Heart right ventricle (tissue), 16 donors: ENCODE data around the gene SOX8. TPM values are rescaled to one million over a fixed set of nuclear protein-coding genes. Genes with fewer than 3 reads are reported as not detected.
"Not testable (repeated sequence)": the region's sequence is repeated elsewhere in the genome, so short reads cannot be mapped to it uniquely, and the experiment has no call there.

Experiments
- ATAC-seq, 8 donors: fragments of 200-7000 bp; cut with Tn5 transposase; one replicate each; pipeline ENCODE4 v1.9.1; 2020; ENCODE audit warnings: mild to moderate bottlenecking in 8 of 8, moderate library complexity in 8 of 8, moderate number of reproducible peaks in 1 of 8
- DNase-seq, 2 donors: peaks; one replicate each; pipeline ENCODE4 v3.0.0-alpha.2; 2020
- H3K27ac ChIP-seq, 10 donors: fragments of 200-600 bp; sonication (generic) in 2 of 10; one replicate each; pipeline versions ENCODE4 v1.5.0 to v1.8.0; 2020 to 2022; ENCODE audit warnings: mild to moderate bottlenecking in 3 of 10
- H3K27me3 ChIP-seq, 7 donors: fragments of 200-600 bp; one replicate each; pipeline ENCODE4 v1.8.0; 2021 to 2022; ENCODE audit warnings: mild to moderate bottlenecking in 2 of 7
- H3K36me3 ChIP-seq, 9 donors: fragments of 200-600 bp; sonication (generic) in 1 of 9; one replicate each; pipeline versions ENCODE4 v1.5.0 to v1.8.0; 2020 to 2022; ENCODE audit warnings: mild to moderate bottlenecking in 2 of 9
- H3K4me1 ChIP-seq, 9 donors: fragments of 200-600 bp; sonication (generic) in 1 of 9; one replicate each; pipeline versions ENCODE4 v1.5.0 to v1.8.0; 2020 to 2022; ENCODE audit warnings: mild to moderate bottlenecking in 4 of 9
- H3K4me3 ChIP-seq, 10 donors: fragments of 200-600 bp; sonication (generic) in 2 of 10; one replicate each; pipeline versions ENCODE4 v1.5.0 to v1.8.0; 2020 to 2022; ENCODE audit warnings: mild to moderate bottlenecking in 7 of 10, moderate library complexity in 2 of 10
- H3K9me3 ChIP-seq, 11 donors: fragments of 200-600 bp in 10 of 11; sonication (generic) in 2 of 11; one replicate each; pipeline versions ENCODE4 v1.5.0 to v1.8.0; 2013 to 2022; ENCODE audit warnings: mild to moderate bottlenecking in 2 of 11, control low read depth in 1 of 11, moderate library complexity in 1 of 11
- WGBS, 2 donors: extraction: QIAGEN DNeasy Blood & Tissue Kit; methylation state at CpG; one replicate each; pipeline ENCODE4 v1.1.7; 2013; ENCODE audit warnings: inconsistent platforms in 1 of 2; 5-methylcytosine and 5-hydroxymethylcytosine counted together
- intact Hi-C, 10 donors: fragments of 100-400 bp; cut with DNase I; formaldehyde crosslinking; loops; one replicate each; pipeline versions ENCODE4 v1.11.1 to v1.14.2; 2022
- polyA plus RNA-seq, 2 donors: library from polyadenylated mRNA; stranded (reverse); fragments of 200-250 nt; gene quantifications; one replicate each; pipeline ENCODE4 v1.2.3, GENCODE V29; 2013
- total RNA-seq, 10 donors: library from RNA; stranded (reverse); fragmentation: NEBNext Ultra II Directional in 3 of 10; extraction: Animal tissue kit (Norgen Biotek cat#: 25700) in 3 of 10; gene quantifications; one replicate each; pipeline versions ENCODE4 v1.2.1 to v1.2.4, GENCODE V29; 2021 to 2023
- TF ChIP-seq, protein P1 (sequence below), 9 donors: fragments of 200-600 bp; sonication (generic) in 2 of 9; IDR thresholded peaks; one replicate each; pipeline versions ENCODE4 v1.5.0 to v1.8.0; 2021 to 2022; ENCODE audit warnings: antibody characterized with exemption in 9 of 9, mild to moderate bottlenecking in 5 of 9, moderate library complexity in 1 of 9
- donor health status: Arrhythmogenic right ventricular cardiomyopathy.
- donor health status: ischemic (EF 13 %, LVEDD 7.1; RV severe dilation, severe dysfunction).
- donor health status: healthy with polysubstance abuse.
- donor health status: DM: no; HTN: yes; CAD: no.
- donor health status: DM: no; HTN: no; CAD: no.
- donor health status: ischemic (EF 25% LVEDD 6.9; RV normal size, moderate dysfunction).
- donor health status: ischemic (EF 25% LVEDD 5.7; RV mildly dilated, moderate dysfunction).
- donor health status: healthy.
- donor health status: DM: yes; HTN: yes; CAD: no.
- donor health status: Ischemic cardiomyopathy.
- donor health status: ischemic (EF 35%, LVEDD 5.7; RV mildly dilated, moderate dysfunction).
- donor health status: nonischemic (EF 11% LVEDD 7.7; RV severe dilation, severe dysfunction).
- donor health status: DM: yes; HTN: yes; CAD: no.
- donor health status: PGD.
- donor health status: ischemic (EF 29% LVEDD 5.4; RV normal size, mild dysfunction).
- donor health status: nonischemic (EF 23%, LVEDD 6.1; RV moderate dilation, normal function).

The SOX8 gene
- total and polyA plus RNA-seq, 12 donors = 0.35 to 2.3 (median 1.0) TPM

DNA sequence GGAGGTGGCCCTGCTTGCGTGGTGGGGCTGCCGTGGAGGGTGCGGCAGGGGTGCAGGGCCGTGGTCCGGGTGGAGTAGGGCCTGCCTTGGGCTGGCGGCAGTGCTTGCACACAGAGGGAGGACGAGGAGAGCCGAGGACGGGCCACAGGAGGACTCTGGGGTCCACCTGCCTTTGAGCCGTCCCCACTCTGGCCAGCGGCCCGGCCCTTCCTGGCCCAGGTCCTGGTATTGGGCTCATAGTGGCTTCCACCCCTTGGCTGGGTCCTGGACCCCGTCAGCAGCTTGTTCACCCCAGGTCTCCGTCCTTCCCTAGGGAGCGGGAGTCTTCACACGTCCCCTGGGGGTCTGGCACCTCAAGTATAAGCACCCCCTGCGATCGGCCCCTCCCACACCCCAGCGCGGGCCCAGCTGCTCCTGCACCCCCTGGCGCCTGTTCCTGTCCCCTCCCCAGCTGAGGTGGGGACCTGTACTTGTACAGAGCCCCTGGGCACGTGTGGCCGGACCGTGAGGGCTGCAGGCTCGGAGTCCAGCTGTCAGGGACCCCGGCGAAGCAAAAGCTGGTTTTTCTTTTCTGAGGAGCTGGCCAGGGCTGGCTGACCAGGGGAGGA, 40.1 kb downstream of the SOX8 start:
- Histone ChIP-seq H3K36me3 (no peaks in the 10 kb centered on the region), H3K4me1 (peaks cover 0 to 28% (median 14%) of the 10 kb centered on the region in 9 donors), H3K4me3 (no peak overlapping the region), H3K27ac (no peak overlapping the region), H3K9me3 (no peaks in the 10 kb centered on the region), H3K27me3 (peaks cover 9 to 51% (median 36%) of the 10 kb centered on the region in 7 donors)
- 66 to 75% methylated on average over 27 of the region's 27 CpGs for WGBS, 2 donors
- no peak for ATAC-seq
- intact Hi-C loops = no loop called here
- TF ChIP-seq, protein P1, sequence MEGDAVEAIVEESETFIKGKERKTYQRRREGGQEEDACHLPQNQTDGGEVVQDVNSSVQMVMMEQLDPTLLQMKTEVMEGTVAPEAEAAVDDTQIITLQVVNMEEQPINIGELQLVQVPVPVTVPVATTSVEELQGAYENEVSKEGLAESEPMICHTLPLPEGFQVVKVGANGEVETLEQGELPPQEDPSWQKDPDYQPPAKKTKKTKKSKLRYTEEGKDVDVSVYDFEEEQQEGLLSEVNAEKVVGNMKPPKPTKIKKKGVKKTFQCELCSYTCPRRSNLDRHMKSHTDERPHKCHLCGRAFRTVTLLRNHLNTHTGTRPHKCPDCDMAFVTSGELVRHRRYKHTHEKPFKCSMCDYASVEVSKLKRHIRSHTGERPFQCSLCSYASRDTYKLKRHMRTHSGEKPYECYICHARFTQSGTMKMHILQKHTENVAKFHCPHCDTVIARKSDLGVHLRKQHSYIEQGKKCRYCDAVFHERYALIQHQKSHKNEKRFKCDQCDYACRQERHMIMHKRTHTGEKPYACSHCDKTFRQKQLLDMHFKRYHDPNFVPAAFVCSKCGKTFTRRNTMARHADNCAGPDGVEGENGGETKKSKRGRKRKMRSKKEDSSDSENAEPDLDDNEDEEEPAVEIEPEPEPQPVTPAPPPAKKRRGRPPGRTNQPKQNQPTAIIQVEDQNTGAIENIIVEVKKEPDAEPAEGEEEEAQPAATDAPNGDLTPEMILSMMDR (IDR thresholded peaks at IDR 0.05) = no peak
- DNase-seq = no peak

DNA sequence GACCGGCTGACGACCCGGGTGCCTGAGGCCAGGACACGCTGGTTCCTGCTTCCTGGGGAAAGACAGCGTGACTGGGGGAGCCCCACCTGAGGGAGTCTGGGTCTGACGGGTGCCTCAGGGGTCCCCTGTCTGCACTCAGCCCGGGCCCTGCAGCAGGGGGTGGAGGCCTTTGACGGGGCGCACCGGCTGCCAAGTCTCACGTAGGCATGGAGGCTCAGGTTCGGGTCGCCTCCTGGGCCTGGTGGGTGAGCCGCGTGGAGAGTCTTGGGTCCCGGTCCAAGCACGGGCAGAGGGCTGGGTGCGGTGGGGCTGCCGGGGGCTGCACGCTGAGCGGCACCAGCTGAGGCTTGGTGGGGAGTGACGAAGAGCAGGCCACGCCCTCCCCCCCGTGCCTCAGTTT, 40.9 kb downstream of the SOX8 start:
- DNase-seq (no peak), ATAC-seq (no peak)
- no peaks in the 10 kb centered on the region for H3K9me3 ChIP-seq
- 64 to 75% methylated on average over 24 of the region's 24 CpGs for WGBS, 2 donors
- H3K4me3 ChIP-seq = no peak overlapping the region
- no peaks in the 10 kb centered on the region for H3K36me3 ChIP-seq
- H3K27ac ChIP-seq = no peak overlapping the region
- intact Hi-C loops = no loop called here
- peaks cover 0 to 28% (median 14%) of the 10 kb centered on the region in 9 donors for H3K4me1 ChIP-seq
- TF ChIP-seq, protein P1 (IDR thresholded peaks at IDR 0.05) = no peak
- H3K27me3 ChIP-seq = peaks cover 9 to 52% (median 38%) of the 10 kb centered on the region in 7 donors

DNA sequence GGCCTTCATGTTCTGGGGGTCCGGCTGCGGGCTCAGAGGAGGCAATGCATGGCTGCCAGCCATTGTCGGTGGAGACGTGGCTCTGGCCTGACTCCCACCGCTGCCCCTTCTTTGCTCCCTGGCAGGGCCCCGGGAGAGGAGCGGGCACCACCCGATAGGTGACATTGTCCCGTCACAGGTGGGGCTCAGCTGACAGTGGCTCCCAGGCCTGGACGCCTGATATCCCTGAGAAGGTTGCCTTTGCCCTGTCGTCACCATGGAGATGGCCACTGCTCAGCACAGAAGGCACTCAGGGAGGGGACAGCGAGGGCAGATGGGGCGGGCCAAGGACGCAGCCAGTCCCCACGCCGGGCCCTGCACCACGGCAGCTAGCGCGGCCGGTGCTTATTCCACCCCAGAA, 42.6 kb downstream of the SOX8 start:
- intact Hi-C loops = no loop called here
- 67 to 78% methylated on average over 20 of the region's 20 CpGs for WGBS, 2 donors
- ATAC-seq (no peak), DNase-seq (no peak)
- TF ChIP-seq, protein P1 (IDR thresholded peaks at IDR 0.05) = no peak
- Histone ChIP-seq H3K27ac (no peak overlapping the region), H3K4me3 (no peak overlapping the region), H3K36me3 (no peaks in the 10 kb centered on the region), H3K9me3 (no peaks in the 10 kb centered on the region), H3K4me1 (peaks cover 0 to 36% (median 10%) of the 10 kb centered on the region in 9 donors), H3K27me3 (peaks cover 9 to 68% (median 54%) of the 10 kb centered on the region in 7 donors)

DNA sequence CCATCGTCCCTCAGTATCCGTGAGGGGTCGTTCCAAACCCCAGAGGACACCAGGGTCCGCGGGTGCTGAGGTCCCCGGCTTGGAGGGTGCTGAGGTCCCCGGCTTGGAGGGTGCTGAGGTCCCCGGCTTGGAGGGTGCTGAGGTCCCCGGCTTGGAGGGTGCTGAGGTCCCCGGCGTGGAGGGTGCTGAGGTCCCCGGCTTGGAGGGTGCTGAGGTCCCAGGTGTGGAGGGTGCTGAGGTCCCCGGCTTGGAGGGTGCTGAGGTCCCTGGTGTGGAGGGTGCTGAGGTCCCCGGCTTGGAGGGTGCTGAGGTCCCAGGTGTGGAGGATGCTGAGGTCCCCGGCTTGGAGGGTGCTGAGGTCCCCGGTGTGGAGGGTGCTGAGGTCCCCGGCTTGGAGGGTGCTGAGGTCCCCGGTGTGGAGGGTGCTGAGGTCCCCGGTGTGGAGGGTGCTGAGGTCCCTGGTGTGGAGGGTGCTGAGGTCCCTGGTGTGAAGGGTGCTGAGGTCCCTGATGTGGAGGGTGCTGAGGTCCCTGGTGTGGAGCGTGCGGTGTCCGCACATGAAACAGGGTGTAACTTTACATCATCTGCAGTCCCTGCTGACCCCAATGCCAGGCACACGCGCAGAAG, 43.7 kb downstream of the SOX8 start:
- peaks cover 0 to 31% (median 1%) of the 10 kb centered on the region in 9 donors for H3K4me1 ChIP-seq
- peaks cover 9 to 76% (median 62%) of the 10 kb centered on the region in 7 donors for H3K27me3 ChIP-seq
- H3K27ac ChIP-seq, DNase-seq, ATAC-seq, intact Hi-C loops, H3K4me3 ChIP-seq, H3K9me3 ChIP-seq, H3K36me3 ChIP-seq: not testable (repeated sequence)
- 70 to 74% methylated on average over 24 of the region's 24 CpGs for WGBS, 2 donors
